ENCODE measurements around the gene SYDE2.

DNA sequence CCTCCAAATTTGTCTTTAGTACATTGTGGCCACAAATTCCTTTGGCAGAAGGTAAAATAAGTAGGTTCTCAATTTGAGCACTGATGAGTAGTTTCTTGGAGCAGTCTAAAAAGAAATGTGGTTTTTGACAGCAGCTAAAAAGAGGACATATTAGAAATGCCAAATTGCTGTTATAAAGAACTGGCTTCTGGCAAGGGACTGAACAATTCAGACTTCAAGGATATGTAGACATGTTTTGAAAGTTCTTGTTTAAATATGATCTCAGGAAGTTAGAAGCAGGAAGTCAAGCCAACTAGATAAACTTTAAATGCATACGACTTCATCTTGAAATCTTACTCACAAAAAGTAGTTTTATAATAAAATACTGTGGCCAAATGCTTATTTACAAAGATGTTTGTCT lies 39.8 kb upstream of the SYDE2 start:
- TF ChIP-seq, protein P1, sequence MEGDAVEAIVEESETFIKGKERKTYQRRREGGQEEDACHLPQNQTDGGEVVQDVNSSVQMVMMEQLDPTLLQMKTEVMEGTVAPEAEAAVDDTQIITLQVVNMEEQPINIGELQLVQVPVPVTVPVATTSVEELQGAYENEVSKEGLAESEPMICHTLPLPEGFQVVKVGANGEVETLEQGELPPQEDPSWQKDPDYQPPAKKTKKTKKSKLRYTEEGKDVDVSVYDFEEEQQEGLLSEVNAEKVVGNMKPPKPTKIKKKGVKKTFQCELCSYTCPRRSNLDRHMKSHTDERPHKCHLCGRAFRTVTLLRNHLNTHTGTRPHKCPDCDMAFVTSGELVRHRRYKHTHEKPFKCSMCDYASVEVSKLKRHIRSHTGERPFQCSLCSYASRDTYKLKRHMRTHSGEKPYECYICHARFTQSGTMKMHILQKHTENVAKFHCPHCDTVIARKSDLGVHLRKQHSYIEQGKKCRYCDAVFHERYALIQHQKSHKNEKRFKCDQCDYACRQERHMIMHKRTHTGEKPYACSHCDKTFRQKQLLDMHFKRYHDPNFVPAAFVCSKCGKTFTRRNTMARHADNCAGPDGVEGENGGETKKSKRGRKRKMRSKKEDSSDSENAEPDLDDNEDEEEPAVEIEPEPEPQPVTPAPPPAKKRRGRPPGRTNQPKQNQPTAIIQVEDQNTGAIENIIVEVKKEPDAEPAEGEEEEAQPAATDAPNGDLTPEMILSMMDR (IDR thresholded peaks at IDR 0.05; ENCODE audit: poor library complexity) = no peak
- no peak for TF ChIP-seq EZH2 (IDR thresholded peaks at IDR 0.05; ENCODE audit: borderline replicate concordance)

Data from hepatocyte (in vitro differentiated cells).